C4-2B (cell line): ENCODE results near the gene PLA2G4E.

Experiments
- CTCF ChIP-seq: fragments of 450-650 bp; conservative IDR thresholded peaks from 2 replicates; pipeline ENCODE4 v1.5.1; 2017; ENCODE audit warnings: mild to moderate bottlenecking
- ZFX ChIP-seq: fragments of 450-650 bp; IDR thresholded peaks from 2 replicates; pipeline ENCODE4 v1.6.1; 2017

GRCh38 chr15:41997845-41998244, 23.0 kb downstream of the PLA2G4E start:
- TF ChIP-seq CTCF (no peak), ZFX (no peak)
